ENCODE measurements around the gene COLEC11.

Gene COLEC11

DNA sequence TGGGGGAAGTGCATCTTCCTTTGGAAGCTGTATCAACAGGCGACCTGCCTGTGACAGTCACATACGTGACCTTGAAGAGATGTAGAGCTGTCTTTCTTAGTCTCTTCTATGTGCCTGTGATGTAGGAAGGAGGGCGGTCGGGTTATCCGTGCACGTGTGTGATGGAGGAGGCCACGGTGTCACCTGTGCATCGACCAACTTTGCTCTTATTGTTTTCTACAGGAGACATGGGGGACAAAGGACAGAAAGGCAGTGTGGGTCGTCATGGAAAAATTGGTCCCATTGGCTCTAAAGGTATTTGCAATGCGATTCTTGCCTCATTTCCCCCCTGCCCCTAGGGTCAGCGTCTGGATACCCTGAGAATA, 42.4 kb downstream of the COLEC11 start:
- CTCF ChIA-PET: interaction anchor here (0.5 to 0.7 kb wide), 2 partner anchors 13 to 175 kb away, joined by 3 to 4 read pairs; no protein-coding TSS in a partner anchor
- DNase-seq (ENCODE audit: low spot score): no peak
- POLR2A ChIA-PET (ENCODE audit: low non-redundant PET): no interaction called here
- H3K27ac ChIP-seq: no peak overlapping the region
- TF ChIP-seq, protein P1, sequence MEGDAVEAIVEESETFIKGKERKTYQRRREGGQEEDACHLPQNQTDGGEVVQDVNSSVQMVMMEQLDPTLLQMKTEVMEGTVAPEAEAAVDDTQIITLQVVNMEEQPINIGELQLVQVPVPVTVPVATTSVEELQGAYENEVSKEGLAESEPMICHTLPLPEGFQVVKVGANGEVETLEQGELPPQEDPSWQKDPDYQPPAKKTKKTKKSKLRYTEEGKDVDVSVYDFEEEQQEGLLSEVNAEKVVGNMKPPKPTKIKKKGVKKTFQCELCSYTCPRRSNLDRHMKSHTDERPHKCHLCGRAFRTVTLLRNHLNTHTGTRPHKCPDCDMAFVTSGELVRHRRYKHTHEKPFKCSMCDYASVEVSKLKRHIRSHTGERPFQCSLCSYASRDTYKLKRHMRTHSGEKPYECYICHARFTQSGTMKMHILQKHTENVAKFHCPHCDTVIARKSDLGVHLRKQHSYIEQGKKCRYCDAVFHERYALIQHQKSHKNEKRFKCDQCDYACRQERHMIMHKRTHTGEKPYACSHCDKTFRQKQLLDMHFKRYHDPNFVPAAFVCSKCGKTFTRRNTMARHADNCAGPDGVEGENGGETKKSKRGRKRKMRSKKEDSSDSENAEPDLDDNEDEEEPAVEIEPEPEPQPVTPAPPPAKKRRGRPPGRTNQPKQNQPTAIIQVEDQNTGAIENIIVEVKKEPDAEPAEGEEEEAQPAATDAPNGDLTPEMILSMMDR (conservative IDR thresholded peaks at IDR 0.05; ENCODE audit: low read depth): no peak

DNA sequence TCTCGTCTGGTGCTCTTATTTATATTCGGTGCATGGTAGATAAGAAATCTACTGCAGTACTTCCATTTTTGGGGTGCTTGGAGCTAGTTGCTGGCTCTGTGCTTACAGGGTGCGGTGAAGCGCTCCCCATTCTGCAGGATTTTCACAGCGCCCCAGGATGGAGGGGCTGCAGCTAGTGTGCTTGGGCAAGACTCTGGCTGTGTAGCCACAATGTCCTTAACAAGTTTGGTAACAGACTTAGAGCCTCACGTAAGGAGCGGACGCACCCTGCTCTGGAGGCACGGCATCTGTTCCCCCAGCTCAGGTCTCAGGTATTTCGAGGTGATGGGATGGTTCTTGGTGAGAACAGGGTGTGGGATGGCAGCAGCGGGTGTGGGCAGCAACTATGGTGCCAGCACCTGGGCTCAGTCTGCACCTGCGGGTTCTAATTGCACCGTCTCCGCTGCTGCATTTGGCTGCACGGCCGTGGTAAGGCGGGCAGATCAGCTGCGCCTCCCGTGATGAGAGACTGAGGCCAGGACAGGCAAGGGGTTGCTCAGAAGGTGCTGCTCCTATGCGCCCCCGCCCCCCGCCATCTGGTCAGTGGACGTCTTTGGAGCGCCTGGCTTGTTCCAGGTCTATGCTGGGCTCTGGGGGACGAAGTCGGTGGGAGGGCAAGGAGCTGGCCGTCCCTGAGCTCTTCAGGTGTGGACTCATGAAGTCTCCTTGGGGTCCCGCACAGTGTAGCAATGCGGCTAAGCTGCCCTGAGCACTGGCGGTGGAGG, 43.0 kb downstream of the COLEC11 start:
- DNase-seq (ENCODE audit: low spot score): no peak
- TF ChIP-seq, protein P1 (conservative IDR thresholded peaks at IDR 0.05; ENCODE audit: low read depth): no peak
- POLR2A ChIA-PET (ENCODE audit: low non-redundant PET): no interaction called here
- no peak overlapping the region for H3K27ac ChIP-seq
- CTCF ChIA-PET: interaction anchor here (0.5 kb wide), 1 partner anchor 176 kb away, joined by 4 read pairs; no protein-coding TSS in a partner anchor

DNA sequence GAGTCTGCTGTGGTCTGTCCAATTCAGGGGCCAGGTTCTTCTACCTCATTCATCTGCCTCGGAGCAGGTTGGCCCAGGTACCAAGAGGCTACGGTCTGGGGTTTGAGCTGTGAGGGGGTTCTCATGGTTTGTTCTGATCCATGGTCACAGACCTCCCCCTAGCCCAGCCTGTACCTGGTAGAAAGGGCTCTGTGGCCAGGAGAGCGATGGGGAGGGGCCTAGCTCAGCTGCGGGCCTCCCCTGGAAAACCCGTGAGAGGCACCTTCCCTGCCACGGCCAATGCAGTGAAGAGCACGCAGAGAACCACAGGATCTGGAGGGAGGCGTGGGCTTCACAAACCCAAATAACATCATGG, 43.5 kb downstream of the COLEC11 start:
- H3K27ac ChIP-seq: no peak overlapping the region
- CTCF ChIA-PET: no interaction called here
- POLR2A ChIA-PET (ENCODE audit: low non-redundant PET): no interaction called here
- DNase-seq (ENCODE audit: low spot score): no peak
- TF ChIP-seq, protein P1 (conservative IDR thresholded peaks at IDR 0.05; ENCODE audit: low read depth): no peak

DNA sequence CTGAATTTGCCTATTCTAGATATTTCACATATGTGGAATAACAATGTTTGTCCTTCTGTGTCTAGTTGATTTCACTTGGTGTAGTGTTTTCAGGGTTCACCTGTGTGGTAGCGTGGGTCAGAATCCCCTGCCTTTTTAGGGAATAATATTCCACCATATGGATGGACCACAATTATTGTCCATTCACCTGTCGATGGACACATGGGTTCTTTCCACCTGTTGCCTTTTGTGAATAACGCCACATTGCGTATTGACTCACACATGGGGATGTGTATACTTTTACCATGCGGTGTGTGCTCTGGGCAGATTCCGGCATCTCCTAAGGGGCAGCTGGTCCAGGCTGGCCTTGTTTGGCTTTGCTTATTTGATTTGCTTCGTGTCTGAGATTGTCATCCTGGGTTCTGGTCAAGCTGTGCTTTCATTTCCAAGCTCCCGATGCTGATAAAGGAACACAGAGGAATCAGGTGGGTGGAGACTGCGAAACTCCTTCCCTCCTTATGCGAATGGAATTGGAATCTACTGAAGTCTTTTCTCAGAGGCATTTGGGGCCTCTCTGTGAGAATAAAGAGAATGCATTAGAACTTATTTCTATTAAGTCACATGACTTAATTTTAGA, 44.2 kb downstream of the COLEC11 start:
- CTCF ChIA-PET: interaction anchor here (0.6 kb wide), 1 partner anchor 18 kb away, joined by 3 read pairs; no protein-coding TSS in a partner anchor
- POLR2A ChIA-PET (ENCODE audit: low non-redundant PET): no interaction called here
- TF ChIP-seq, protein P1 (conservative IDR thresholded peaks at IDR 0.05; ENCODE audit: low read depth): no peak
- no peak for DNase-seq (ENCODE audit: low spot score)
- H3K27ac ChIP-seq: no peak overlapping the region

DNA sequence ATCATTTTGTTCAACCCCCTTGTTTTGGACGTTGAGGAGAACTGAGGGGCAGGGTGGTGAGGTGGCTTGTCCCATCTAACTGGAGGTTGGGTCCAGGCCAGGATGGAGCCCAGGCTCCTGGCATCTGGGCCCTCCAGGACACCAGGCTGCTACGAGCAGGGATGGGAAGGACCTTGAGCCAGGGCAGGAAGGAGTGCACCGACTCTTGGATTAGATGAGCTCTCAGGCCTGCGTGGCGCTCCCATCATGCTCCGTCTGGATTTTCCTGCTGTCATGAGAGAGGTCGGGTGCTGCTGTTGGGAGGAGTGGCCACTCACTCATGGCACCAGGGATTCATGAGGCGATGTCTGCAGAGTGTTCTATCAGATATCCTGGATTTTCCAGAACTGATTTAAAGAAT, 44.7 kb downstream of the COLEC11 start:
- no peak for DNase-seq (ENCODE audit: low spot score)
- POLR2A ChIA-PET (ENCODE audit: low non-redundant PET): no interaction called here
- TF ChIP-seq, protein P1 (conservative IDR thresholded peaks at IDR 0.05; ENCODE audit: low read depth): no peak
- no peak overlapping the region for H3K27ac ChIP-seq
- CTCF ChIA-PET: no interaction called here

DNA sequence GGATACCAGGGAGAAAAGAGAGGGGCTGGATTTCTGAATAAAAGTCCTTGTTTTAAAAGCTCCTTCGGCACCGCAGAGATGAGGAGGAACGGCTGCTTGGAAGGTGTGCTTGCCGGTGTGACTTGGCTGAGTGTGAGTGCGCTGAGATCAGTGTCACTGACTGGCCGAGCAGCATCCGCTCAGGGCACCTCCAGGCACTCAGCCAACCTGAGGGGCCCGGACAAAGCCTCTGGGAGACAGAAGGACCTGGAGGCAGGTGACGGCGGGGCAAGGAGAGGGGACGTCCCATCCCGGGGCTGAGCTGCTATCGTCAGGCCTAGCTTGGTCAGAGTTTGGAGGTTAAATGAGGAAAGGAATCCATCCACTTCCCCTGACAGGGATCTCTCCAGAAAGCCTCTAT, 46.3 kb downstream of the COLEC11 start:
- no peak overlapping the region for H3K27ac ChIP-seq
- CTCF ChIA-PET: interaction anchor here (0.6 kb wide), 1 partner anchor 9 kb away, joined by 3 read pairs; no protein-coding TSS in a partner anchor
- DNase-seq (ENCODE audit: low spot score): no peak
- POLR2A ChIA-PET (ENCODE audit: low non-redundant PET): no interaction called here
- TF ChIP-seq, protein P1 (conservative IDR thresholded peaks at IDR 0.05; ENCODE audit: low read depth): no peak

Data from RWPE1 (cell line).